Thyroid gland (tissue), 4 donors: ENCODE data around the gene TDRD9.

Experiments
- POLR2A ChIP-seq, 2 donors: fragments of 450-650 bp; IDR thresholded peaks; one replicate each; pipeline ENCODE4 v1.6.1; 2017; ENCODE audit warnings: antibody characterized with exemption in 2 of 2, mild to moderate bottlenecking in 2 of 2, moderate library complexity in 1 of 2
- TF ChIP-seq, protein P1 (sequence below), 6 experiments: fragments of 200-600 bp in 3 of 6; fragments of 450-650 bp in 3 of 6; sonication (generic) in 3 of 6; IDR thresholded peaks; one replicate each; pipeline ENCODE4 v1.5.1; 2016 to 2019; ENCODE audit warnings: antibody characterized with exemption in 6 of 6, mild to moderate bottlenecking in 2 of 6, inconsistent platforms in 1 of 6, moderate library complexity in 1 of 6

DNA sequence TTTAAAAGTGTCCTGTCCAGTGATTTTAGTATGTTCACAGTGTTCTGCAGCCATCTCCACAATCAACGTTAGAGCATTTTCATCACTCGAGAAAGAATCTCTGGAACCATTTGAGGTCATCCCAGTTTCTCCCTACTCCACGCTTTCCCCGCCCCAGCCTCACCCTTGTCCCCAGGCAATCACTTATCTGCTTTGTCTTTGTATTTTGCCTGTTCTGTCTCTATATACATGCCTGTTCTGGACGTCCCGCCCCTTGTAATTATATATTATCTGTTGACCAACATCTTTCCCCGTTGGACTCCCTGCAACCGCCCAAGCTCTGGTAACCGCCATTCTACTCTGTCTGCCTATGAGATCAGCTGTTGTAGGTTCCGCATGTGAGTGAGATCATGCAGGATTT, 135.7 kb downstream of the TDRD9 start:
- TF ChIP-seq, protein P1, sequence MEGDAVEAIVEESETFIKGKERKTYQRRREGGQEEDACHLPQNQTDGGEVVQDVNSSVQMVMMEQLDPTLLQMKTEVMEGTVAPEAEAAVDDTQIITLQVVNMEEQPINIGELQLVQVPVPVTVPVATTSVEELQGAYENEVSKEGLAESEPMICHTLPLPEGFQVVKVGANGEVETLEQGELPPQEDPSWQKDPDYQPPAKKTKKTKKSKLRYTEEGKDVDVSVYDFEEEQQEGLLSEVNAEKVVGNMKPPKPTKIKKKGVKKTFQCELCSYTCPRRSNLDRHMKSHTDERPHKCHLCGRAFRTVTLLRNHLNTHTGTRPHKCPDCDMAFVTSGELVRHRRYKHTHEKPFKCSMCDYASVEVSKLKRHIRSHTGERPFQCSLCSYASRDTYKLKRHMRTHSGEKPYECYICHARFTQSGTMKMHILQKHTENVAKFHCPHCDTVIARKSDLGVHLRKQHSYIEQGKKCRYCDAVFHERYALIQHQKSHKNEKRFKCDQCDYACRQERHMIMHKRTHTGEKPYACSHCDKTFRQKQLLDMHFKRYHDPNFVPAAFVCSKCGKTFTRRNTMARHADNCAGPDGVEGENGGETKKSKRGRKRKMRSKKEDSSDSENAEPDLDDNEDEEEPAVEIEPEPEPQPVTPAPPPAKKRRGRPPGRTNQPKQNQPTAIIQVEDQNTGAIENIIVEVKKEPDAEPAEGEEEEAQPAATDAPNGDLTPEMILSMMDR (IDR thresholded peaks at IDR 0.05): no peak
- TF ChIP-seq POLR2A (IDR thresholded peaks at IDR 0.05): no peak
